Type B pancreatic cell (in vitro differentiated cells): ENCODE results near the gene MAFF. TPM values are rescaled to one million over a fixed set of nuclear protein-coding genes. Genes with fewer than 3 reads are reported as not detected.
A peak's percentile ranks its signal among the peaks of the same experiment; 100 is the strongest.

Experiments used
- DNase-seq: peaks from one replicate; pipeline ENCODE4 v3.0.0; 2021; ENCODE audit warnings: mixed read lengths; ENCODE audit not compliant: unreplicated experiment; ENCODE audit errors: extremely low spot score
- H3K27ac Mint-ChIP-seq: 2 replicates; pipeline ENCODE4 v1.8.0; 2021; ENCODE audit warnings: mild to moderate bottlenecking, mixed read lengths
- H3K27me3 Mint-ChIP-seq: 2 replicates; pipeline ENCODE4 v1.8.0; 2021; ENCODE audit warnings: mixed read lengths
- H3K36me3 Mint-ChIP-seq: 2 replicates; pipeline ENCODE4 v1.8.0; 2021; ENCODE audit warnings: mixed read lengths
- H3K4me1 Mint-ChIP-seq: one replicate; pipeline ENCODE4 v1.8.0; 2021; ENCODE audit warnings: mixed read lengths; ENCODE audit not compliant: unreplicated experiment
- H3K4me3 Mint-ChIP-seq: 2 replicates; pipeline ENCODE4 v1.8.0; 2021; ENCODE audit warnings: mild to moderate bottlenecking, mixed read lengths
- H3K9me3 Mint-ChIP-seq: 2 replicates; pipeline ENCODE4 v1.8.0; 2021; ENCODE audit warnings: mixed read lengths
- total RNA-seq: library from RNA; stranded (reverse); gene quantifications from 2 replicates; pipeline ENCODE4 v1.2.1, GENCODE V29; 2021; ENCODE audit warnings: low replicate concordance
- TF ChIP-seq, protein P1 (sequence below): fragments of 200-600 bp; sonication (generic); conservative IDR thresholded peaks from 2 replicates; pipeline ENCODE4 v1.5.0; 2021; ENCODE audit warnings: antibody characterized with exemption, mild to moderate bottlenecking

The MAFF gene
- total RNA-seq, 1 donor from 2014 or later, result 14.6 TPM

DNA sequence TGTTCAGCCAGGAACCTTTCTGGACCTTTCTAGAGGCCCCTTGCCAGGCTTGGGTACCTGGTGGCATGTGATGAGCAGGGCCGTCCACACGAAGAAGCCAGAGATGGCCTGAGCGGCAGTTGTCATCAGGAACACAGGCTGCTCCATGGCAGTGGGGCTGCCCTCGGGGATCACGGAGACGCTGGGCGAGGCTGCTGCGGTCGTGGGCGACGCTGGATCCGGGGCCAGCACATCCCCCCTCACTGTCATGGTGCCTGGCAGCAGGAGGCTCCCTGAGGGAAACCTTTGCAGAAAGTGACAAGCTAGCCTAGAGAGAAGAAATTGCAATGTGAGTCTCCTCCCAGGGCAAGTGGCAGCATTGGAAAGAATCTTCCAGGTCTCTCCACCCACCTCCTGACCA is 45.9 kb downstream of the MAFF start:
- DNase-seq, result no peak
- Mint-ChIP-seq H3K27me3 (no peaks in the 10 kb centered on the region), H3K4me3 (no peak overlapping the region), H3K27ac (no peak overlapping the region), H3K9me3 (no peaks in the 10 kb centered on the region), H3K4me1 (peaks cover 12% of the 10 kb centered on the region), H3K36me3 (peaks cover 13% of the 10 kb centered on the region)
- TF ChIP-seq, protein P1, sequence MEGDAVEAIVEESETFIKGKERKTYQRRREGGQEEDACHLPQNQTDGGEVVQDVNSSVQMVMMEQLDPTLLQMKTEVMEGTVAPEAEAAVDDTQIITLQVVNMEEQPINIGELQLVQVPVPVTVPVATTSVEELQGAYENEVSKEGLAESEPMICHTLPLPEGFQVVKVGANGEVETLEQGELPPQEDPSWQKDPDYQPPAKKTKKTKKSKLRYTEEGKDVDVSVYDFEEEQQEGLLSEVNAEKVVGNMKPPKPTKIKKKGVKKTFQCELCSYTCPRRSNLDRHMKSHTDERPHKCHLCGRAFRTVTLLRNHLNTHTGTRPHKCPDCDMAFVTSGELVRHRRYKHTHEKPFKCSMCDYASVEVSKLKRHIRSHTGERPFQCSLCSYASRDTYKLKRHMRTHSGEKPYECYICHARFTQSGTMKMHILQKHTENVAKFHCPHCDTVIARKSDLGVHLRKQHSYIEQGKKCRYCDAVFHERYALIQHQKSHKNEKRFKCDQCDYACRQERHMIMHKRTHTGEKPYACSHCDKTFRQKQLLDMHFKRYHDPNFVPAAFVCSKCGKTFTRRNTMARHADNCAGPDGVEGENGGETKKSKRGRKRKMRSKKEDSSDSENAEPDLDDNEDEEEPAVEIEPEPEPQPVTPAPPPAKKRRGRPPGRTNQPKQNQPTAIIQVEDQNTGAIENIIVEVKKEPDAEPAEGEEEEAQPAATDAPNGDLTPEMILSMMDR, result no peak

DNA sequence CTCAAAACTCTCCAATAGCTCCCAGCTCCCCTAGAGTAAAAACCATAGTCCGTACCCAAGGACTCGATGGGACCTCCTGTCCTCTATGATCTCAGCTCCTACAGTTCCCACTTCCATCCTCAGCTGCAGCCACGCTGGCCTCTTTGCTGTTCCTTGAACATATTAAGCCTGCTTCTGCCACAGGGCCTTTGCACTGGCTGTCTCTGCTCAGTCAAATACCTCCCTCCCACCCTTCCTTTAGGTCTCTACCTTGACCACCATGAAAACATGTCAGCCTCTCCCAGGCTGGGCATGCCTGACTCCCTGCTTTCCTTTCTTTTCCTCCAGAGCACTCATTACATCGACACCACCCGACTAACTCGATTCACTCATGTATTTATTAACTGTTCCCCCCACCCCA is 46.5 kb downstream of the MAFF start:
- no peak for DNase-seq
- Mint-ChIP-seq H3K4me3 (no peak overlapping the region), H3K27ac (peak overlapping the region; percentile 39), H3K27me3 (no peaks in the 10 kb centered on the region), H3K4me1 (peaks cover 9% of the 10 kb centered on the region), H3K36me3 (peaks cover 13% of the 10 kb centered on the region), H3K9me3 (no peaks in the 10 kb centered on the region)
- TF ChIP-seq, protein P1, result no peak

DNA sequence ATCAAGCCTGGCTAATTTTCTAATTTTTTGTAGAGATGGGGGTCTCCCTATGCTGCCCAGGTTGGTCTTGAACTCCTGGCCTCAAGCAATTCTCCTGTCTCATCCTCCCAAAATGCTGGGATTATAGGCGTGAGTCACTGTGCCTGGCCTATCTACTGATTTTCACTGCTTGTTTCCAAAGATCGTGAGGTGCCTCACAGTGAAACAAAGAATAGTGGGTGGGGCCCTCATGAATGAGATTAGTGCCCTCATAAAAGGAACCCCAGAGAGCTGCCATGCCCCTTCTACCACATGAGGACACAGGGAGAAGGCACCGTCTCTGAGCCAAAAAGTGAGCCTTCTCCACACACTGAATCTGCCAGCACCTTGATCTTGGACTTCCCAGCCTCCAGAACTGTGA is 47.5 kb downstream of the MAFF start:
- Mint-ChIP-seq H3K27me3 (no peaks in the 10 kb centered on the region), H3K4me1 (no peaks in the 10 kb centered on the region), H3K36me3 (peaks cover 13% of the 10 kb centered on the region), H3K4me3 (no peak overlapping the region), H3K27ac (no peak overlapping the region), H3K9me3 (no peaks in the 10 kb centered on the region)
- no peak for DNase-seq
- TF ChIP-seq, protein P1, result no peak

DNA sequence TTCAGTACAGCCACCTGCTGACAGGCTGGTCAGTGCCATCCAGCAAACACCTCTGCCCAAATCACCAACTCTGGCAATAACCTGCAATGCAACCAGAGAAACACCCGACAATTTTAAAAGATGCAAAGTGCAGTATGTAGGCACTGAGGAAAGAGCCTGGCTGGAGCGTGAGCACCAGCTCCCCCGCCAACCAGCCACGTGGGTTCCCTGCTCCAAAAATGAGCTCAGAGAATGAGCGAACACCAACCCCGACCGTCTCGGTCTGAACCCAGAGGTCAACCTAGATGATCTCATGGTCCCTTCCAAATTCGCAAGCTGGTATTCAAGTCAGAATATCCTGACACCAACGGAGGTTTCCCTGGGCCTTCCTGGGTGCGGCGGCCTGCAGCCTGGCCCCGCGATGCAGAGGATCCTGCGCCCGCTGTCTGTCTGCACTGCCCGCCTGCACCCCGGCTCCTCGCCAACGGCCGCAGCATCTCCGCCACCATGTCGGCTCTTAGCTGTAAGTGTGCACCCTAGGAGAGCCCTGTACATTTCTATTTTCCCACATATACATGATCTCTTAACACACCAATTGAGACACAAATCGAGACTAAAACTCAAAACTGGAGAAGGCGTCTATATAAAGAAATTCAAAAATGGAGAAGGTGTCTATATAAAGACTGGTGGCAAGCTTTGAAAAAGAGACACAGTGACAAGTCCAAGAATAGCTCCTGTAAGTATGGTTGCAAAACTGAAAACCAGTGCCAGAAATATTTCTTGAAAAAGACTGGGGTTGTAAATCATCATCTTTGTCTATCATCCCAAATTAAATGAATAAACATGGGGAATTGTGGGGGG is 48.2 kb downstream of the MAFF start:
- Mint-ChIP-seq H3K4me3 (no peak overlapping the region), H3K9me3 (no peaks in the 10 kb centered on the region), H3K36me3 (peaks cover 13% of the 10 kb centered on the region), H3K27me3 (no peaks in the 10 kb centered on the region), H3K27ac (no peak overlapping the region), H3K4me1 (no peaks in the 10 kb centered on the region)
- TF ChIP-seq, protein P1, result no peak
- DNase-seq, result no peak

DNA sequence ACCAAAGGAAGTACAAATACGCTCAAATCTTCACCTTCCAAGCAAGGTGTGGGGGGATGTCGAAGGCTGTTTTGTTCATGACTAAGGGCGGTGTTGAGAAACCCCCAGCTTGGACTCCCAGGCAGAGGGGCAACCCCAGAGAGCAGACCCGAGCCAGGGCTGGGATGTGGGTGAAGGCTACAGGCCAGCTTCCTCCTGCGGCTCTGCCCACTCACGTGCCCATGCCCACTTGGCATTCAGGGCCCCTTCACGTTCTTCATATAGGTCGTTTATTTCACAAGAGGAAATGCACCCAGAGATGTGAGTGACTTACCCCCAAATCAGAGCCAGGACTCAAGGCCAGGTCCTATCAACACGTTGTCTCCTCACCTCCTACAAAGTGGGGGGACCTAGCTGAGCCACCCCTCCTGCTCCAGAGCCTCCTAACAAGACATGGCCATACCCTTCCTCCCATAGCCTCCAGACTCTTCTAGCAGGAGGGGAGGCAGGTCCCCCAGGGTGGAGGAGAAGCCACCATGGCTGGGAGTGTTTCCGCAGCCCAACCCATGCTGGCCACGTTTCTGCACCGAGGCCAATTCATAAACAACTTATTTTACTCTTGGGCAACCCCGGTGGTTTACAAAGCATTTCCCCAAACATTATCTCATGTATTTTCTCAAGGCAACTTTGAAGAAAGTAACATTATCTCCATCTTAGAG is 49.0 kb downstream of the MAFF start:
- H3K27me3 Mint-ChIP-seq, result no peaks in the 10 kb centered on the region
- no peaks in the 10 kb centered on the region for H3K4me1 Mint-ChIP-seq
- peaks cover 13% of the 10 kb centered on the region for H3K36me3 Mint-ChIP-seq
- no peak overlapping the region for H3K27ac Mint-ChIP-seq
- H3K4me3 Mint-ChIP-seq, result no peak overlapping the region
- H3K9me3 Mint-ChIP-seq, result no peaks in the 10 kb centered on the region
- TF ChIP-seq, protein P1, result no peak
- DNase-seq, result no peak
